GM13977 (cell line): Measurements from ENCODE around the gene TMEM217.

Experiments used
- DNase-seq: peaks from one replicate; pipeline ENCODE4 v3.0.0; 2012; ENCODE audit warnings: low spot score
- in situ Hi-C: fragments of 300-500 bp; cut with MboI; formaldehyde crosslinking; loops from one replicate; pipeline ENCODE4 v1.12.0; 2022; ENCODE audit warnings: low sequenced_read_pairs, low pct_unique_long_range_greater_than_20kb, mixed read lengths, inconsistent platforms; ENCODE audit not compliant: unreplicated experiment
- TF ChIP-seq, protein P1 (sequence below): IDR thresholded peaks from 2 replicates; pipeline ENCODE4 v1.5.1; 2012; ENCODE audit warnings: mild to moderate bottlenecking, control low read depth; ENCODE audit not compliant: insufficient read depth; ENCODE audit errors: extremely low read depth, missing control alignments

TMEM217 gene

DNA sequence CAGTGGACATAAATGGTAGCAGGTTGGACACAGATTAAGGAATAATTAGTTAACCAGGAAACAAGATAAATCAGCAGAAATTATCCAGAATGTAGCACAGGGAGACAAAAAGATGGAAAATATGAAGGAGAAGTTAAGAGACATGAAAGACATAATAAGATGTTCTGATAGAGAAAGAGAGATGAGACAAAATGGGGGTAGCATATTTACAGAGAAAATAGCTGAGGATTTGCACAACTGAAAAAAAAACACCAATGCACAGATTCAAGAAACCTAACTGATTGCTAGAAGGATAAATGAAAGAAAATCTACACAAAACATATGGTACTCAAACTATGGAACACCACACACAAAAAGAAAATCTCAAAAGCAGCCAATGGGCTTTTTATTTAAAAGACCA lies 35.0 kb downstream of the TMEM217 start:
- in situ Hi-C loops = loop anchor here (25.0 kb wide), 1 partner anchor 461 kb away; no protein-coding TSS in a partner anchor
- DNase-seq = no peak
- TF ChIP-seq, protein P1, sequence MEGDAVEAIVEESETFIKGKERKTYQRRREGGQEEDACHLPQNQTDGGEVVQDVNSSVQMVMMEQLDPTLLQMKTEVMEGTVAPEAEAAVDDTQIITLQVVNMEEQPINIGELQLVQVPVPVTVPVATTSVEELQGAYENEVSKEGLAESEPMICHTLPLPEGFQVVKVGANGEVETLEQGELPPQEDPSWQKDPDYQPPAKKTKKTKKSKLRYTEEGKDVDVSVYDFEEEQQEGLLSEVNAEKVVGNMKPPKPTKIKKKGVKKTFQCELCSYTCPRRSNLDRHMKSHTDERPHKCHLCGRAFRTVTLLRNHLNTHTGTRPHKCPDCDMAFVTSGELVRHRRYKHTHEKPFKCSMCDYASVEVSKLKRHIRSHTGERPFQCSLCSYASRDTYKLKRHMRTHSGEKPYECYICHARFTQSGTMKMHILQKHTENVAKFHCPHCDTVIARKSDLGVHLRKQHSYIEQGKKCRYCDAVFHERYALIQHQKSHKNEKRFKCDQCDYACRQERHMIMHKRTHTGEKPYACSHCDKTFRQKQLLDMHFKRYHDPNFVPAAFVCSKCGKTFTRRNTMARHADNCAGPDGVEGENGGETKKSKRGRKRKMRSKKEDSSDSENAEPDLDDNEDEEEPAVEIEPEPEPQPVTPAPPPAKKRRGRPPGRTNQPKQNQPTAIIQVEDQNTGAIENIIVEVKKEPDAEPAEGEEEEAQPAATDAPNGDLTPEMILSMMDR = no peak

DNA sequence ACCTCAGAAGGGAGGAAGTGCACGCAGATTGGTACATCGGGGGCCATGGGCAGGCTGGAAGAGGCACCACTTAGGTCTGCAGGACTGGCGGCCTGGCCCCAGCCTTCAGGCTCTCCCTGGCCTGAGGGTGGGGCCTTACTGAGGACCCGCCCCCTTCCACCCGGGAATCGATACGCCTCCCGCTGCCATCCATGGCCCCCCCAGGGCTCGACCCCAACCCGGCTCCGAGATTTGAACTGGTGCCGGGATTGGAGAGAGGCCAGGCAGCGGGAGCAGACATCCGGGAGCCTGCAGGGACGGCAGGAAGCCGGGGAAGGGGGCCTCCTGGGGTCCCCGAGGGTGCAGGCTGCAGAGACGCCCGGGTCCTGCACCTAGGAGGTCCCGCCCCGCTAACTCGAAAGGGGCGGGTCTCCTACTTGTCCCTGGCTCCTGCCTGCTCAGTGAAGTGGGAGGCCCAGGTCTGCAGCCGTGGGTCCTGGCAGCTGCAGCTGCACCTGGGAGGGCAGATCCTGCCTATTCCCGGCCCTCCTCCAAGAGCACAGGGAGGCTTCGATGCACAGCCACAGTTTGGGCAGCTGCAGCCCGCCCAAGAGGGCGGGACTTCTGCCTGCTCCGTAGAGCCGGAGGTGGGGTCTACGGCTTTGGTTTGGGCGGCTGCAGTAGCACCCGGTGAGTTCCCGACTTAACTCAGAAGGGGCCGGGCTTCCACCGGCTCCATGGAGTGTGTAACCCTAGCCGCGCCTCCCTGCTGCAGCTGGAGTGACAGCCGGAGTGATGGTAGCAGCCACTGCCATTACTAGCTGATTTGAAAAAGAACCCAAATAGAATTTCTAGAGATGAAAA lies 35.6 kb downstream of the TMEM217 start:
- peak; percentile 88 for DNase-seq
- in situ Hi-C loops = loop anchor here (25.0 kb wide), 1 partner anchor 460 kb away; no protein-coding TSS in a partner anchor
- TF ChIP-seq, protein P1 = no peak

DNA sequence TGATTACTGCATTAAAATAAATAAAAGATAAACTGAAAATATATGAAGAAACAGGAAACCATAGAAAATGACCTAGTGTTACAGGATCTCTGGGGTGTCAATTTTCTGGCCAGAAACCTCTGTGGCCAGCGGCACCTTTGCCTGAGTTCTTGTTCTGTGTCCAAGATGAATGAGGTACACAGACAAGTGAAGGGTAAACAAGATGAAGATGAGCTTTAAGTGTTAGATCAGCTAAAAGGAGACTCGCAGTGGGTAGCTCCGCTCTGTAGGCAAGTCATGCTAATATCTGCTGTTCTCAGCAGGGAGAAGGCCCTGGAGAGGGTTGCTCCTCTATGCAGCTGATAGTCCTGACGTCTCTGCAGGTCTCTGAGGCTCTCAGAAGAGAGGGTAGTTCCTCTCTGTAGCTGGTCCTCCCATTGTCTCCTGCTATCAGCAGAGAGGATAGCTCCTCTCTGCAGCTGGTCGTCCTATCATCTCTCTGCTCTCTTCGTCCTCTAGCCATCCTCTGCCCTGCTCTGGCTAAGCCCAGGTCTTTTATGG lies 36.3 kb downstream of the TMEM217 start:
- TF ChIP-seq, protein P1 = no peak
- no peak for DNase-seq
- in situ Hi-C loops = loop anchor here (25.0 kb wide), 1 partner anchor 459 kb away; no protein-coding TSS in a partner anchor

DNA sequence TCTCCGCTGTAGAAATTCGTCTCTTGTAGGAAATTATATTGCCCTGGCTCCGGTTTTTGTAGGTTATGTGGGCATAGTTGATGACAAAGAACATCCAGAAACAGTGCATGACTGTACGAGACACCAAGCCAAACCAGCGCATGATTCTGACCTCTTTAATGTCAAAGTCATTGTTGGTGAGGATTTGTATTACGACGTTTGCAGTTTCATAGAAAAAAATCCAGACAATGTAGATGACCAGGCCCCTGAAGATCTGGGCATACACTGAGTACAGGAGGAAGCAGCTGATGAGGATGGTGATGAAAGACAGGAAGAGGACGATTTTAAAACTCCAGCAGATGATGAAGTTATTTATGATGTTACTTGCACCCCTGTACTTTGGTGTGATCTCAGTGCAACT lies 39.4 kb downstream of the TMEM217 start:
- in situ Hi-C loops = loop anchor here (10.0 to 25.0 kb wide), 2 partner anchors 334 to 456 kb away; partner anchors contain the start of gene C6orf89
- TF ChIP-seq, protein P1 = no peak

DNA sequence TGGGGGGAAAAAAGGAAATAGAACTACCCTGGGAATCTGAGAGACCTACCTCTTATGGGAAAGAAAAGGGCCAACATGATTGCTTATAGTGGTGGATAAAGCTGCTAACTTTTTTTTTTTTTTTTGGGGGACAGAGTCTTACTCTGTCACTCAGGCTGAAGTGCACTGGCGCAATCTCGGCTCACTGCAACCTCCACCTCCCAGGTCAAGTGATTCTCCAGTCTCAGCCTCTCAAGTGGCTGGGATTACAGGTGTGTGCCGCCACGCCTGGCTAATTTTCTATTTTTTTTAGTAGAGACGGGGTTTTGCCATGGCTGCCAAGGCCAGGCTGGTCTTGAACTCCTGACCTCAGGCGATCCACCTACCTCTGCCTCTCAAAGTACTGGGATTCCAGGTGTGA lies 39.9 kb downstream of the TMEM217 start:
- no peak for DNase-seq
- in situ Hi-C loops = loop anchor here (10.0 to 25.0 kb wide), 2 partner anchors 333 to 456 kb away; partner anchors contain the start of gene C6orf89
- TF ChIP-seq, protein P1 = no peak

More for the DNA sequence above, 39.4 kb downstream of the TMEM217 start:
- DNase-seq = no peak

DNA sequence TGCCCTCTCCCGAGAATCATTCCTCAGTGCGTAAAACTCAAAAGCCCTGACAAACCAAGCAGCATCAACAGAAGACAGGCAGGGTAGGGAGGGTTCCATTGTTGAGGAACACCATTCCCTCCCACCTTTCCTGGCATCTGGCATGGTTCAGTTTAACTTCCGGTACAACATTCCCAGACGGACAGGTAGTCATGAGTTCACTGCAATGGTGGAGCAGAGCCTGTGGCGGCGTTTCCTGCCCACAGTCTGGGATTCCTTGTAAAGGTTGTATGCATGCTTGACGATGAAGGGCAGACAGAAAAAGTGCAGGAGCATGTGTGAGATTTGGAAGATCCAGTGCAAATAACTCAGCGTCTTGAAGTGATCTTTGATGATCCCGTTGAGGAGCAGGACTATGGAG lies 45.7 kb downstream of the TMEM217 start:
- in situ Hi-C loops = loop anchor here (10.0 to 25.0 kb wide), 2 partner anchors 327 to 450 kb away; partner anchors contain the start of gene C6orf89
- DNase-seq = no peak
- TF ChIP-seq, protein P1 = no peak
